GM12892 (cell line): ENCODE measurements around the gene EPN2.

Source experiments
- POLR2A ChIP-seq: IDR thresholded peaks from 2 replicates; pipeline ENCODE4 v1.6.1; 2011; ENCODE audit warnings: low read depth, low read length, control low read depth
- POLR2AphosphoS5 ChIP-seq: IDR thresholded peaks from 2 replicates; pipeline ENCODE4 v1.6.1; 2011; ENCODE audit warnings: low read depth, low read length, control low read depth
- TAF1 ChIP-seq: IDR thresholded peaks from 2 replicates; pipeline ENCODE4 v1.6.1; 2011; ENCODE audit warnings: low read depth, mild to moderate bottlenecking, control low read depth, low read length, borderline replicate concordance

DNA sequence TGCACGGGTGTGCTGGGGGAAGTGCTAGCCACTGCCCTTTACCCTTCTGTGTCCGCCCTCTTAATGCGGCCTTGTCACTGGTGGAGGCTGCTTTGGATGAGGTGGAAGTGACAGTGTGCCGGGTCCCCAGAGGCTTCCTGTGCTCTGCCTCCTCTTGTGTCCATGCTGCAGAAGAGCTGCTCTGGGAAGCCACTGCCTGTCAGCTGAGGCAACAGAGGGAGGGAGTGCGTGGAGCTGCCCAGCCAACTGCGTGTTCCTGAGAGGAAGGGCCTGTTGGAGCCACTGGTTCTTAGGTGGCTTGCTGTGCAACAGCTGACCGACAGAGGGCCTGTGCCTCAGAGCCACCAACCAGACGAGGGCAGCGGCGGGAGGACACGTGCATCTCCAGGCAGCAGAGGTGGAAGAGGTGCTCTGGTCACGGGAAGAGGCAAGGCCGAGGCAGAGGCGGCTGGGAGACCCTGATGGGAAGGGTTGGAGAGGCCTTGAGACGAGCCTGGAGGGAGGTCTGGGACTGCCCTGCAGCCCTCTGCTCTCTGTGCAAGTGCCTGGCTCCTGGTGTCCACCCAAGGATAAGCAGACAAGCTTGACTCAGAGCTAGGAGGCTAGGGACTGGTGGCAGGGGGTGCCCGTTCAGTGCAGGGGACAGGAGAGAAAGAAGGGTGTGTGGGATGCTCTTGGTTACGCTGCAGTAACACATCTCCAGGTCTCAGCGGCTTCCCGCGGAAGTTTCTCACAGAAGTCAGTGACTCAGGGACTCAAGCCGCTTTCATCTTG is 100.0 kb downstream of the EPN2 start:
- no peak for TF ChIP-seq POLR2AphosphoS5
- TF ChIP-seq POLR2A: no peak
- no peak for TF ChIP-seq TAF1
